SIG-M5 treated with dmso at 0.1 percent for 504 hours (cell line): Measurements from ENCODE around the gene PAPSS2.

Source experiments
- DNase-seq: peaks from one replicate; lab custom pipeline; 2025; ENCODE audit not compliant: unreplicated experiment; lab: John Stamatoyannopoulos, UW

Gene PAPSS2

GRCh38 chr10:87775766-87776165 lies 116.1 kb downstream of the PAPSS2 start:
- DNase-seq, result peak; percentile 19

GRCh38 chr10:87776328-87776727 lies 116.7 kb downstream of the PAPSS2 start:
- DNase-seq, result no peak

DNA sequence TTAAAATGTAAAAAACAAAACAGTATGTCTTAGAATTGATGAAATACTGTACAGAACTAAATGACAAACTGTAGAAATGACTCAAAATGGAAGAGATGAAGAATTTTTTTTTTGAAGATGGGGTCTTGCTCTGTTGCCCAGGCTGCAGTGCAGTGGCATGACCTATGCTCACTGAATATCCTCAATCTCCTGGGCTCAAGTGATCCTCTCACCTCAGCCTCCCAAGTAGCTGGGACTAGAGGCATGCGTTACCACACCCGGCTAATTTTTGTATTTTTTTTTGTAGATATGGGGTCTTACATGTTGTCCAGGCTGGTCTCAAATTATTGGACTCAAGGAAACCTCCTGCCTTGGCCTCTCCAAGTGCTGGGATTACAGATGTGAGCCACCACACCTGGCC lies 121.9 kb downstream of the PAPSS2 start:
- DNase-seq, result no peak

GRCh38 chr10:87782721-87783120 lies 123.0 kb downstream of the PAPSS2 start:
- no peak for DNase-seq

- DNase-seq, result no peak
Observed at GRCh38 chr10:87786421-87786820, 126.7 kb downstream of the PAPSS2 start.

- DNase-seq, result no peak
Observed at GRCh38 chr10:87790185-87790584, 130.5 kb downstream of the PAPSS2 start.

DNA sequence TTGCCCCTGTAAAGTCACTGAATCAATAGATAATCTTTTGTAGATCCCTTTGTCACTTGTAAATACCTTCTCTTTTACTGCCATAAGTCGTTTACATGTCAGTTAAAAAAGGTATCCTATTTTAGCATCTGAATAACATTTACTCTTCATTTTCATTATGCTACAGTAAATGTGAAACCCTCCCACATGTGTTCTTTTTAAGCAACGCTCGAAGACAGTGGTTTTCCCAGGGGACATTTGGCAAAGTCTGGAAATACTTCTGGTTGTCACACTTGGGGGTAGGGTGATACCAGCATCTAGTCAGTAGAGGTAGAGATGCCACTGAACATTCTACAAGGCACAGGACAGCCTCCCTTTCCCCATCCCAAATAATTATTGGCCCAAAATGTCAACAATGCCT lies 134.6 kb downstream of the PAPSS2 start:
- DNase-seq, result no peak
